Prostate gland (tissue), 2 donors: ENCODE measurements around the gene PDCD4. TPM values are rescaled to one million over a fixed set of nuclear protein-coding genes. Genes with fewer than 3 reads are reported as not detected.

Experiments used
- DNase-seq: peaks from one replicate; pipeline ENCODE4 v3.0.0-alpha.2; 2019; ENCODE audit warnings: low spot score
- H3K27ac ChIP-seq, 2 donors: fragments of 200-600 bp; sonication (generic); 2 replicates each; pipeline ENCODE4 v1.5.1; 2017 to 2019
- H3K27me3 ChIP-seq: fragments of 200-600 bp; sonication (generic); replicated peaks from 2 replicates; pipeline ENCODE4 v1.5.1; 2019; ENCODE audit not compliant: insufficient read depth
- H3K36me3 ChIP-seq, 2 donors: fragments of 200-600 bp; sonication (generic); 1 replicate in 1 of 2; 2 replicates in 1 of 2; pipeline versions ENCODE4 v1.5.1 to v1.8.1; 2017 to 2019
- H3K4me1 ChIP-seq: fragments of 200-600 bp; sonication (generic); replicated peaks from 2 replicates; pipeline ENCODE4 v1.5.1; 2019
- H3K4me3 ChIP-seq, 2 donors: fragments of 200-600 bp; sonication (generic); 2 replicates each; pipeline ENCODE4 v1.5.1; 2017 to 2019
- H3K9me3 ChIP-seq: fragments of 200-600 bp; sonication (generic); 2 replicates; pipeline ENCODE4 v1.5.1; 2017
- POLR2A ChIP-seq: fragments of 450-650 bp; IDR thresholded peaks from one replicate; pipeline ENCODE4 v1.6.1; 2016; ENCODE audit warnings: antibody characterized with exemption, mild to moderate bottlenecking
- POLR2AphosphoS5 ChIP-seq: sonication (generic); formaldehyde crosslinking; IDR thresholded peaks from one replicate; pipeline ENCODE4 v1.6.1; 2017; ENCODE audit warnings: antibody characterized with exemption
- WGBS: methylation state at CpG from one replicate; pipeline ENCODE4 v1.1.5; 2018; 5-methylcytosine and 5-hydroxymethylcytosine counted together
- intact Hi-C: fragments of 100-400 bp; cut with DNase I; formaldehyde crosslinking; loops from one replicate; pipeline ENCODE4 v1.14.2; 2022
- total RNA-seq, 2 donors: library from RNA; depleted of rRNA; stranded (reverse); fragments of >200 nt; gene quantifications; one replicate each; pipeline ENCODE4 v1.1.0, GENCODE V29; 2016
- TF ChIP-seq, protein P1 (sequence below), 4 experiments: fragments of 200-600 bp in 2 of 4; fragments of 450-650 bp in 2 of 4; sonication (generic) in 2 of 4; IDR thresholded peaks; 1 replicate in 3 of 4; 2 replicates in 1 of 4; pipeline ENCODE4 v1.5.1; 2016 to 2019; ENCODE audit warnings: antibody characterized with exemption in 4 of 4, mild to moderate bottlenecking in 2 of 4, moderate library complexity in 2 of 4

PDCD4 gene
- total RNA-seq, 2 donors from 2014 or later: 104 to 120 TPM

DNA sequence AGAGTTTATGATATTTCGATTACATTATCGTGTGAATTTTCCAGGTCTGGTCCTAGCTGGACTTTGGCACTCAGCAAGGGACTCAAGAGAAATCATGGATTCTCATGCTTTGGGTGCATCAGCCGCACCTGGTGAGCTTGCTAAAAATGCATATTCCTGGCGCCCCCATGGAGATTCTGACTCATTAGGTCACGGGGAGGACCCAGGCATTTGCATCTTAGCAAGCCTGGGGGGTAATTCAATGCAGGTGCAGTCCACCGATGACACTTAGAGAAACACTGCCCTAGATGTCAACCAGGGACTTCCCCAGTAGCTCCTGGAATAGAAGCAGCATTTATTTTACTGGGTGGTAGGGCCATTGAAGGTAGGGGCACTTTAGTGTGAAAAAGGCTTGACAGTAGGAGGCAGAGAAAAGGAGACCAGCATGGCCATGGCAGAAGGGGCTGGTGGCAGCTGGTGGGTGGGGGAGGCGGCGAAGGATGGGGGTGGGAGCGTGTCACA is 29.9 kb upstream of the PDCD4 start:
- intact Hi-C loops: no loop called here
- Histone ChIP-seq H3K9me3 (no peaks in the 10 kb centered on the region), H3K27ac (peak overlapping the region in 1 of 2 donors; percentile 25), H3K4me1 (peaks cover 28% of the 10 kb centered on the region), H3K27me3 (no peaks in the 10 kb centered on the region), H3K4me3 (no peak overlapping the region), H3K36me3 (no peaks in the 10 kb centered on the region)
- TF ChIP-seq POLR2A: no peak
- TF ChIP-seq, protein P1, sequence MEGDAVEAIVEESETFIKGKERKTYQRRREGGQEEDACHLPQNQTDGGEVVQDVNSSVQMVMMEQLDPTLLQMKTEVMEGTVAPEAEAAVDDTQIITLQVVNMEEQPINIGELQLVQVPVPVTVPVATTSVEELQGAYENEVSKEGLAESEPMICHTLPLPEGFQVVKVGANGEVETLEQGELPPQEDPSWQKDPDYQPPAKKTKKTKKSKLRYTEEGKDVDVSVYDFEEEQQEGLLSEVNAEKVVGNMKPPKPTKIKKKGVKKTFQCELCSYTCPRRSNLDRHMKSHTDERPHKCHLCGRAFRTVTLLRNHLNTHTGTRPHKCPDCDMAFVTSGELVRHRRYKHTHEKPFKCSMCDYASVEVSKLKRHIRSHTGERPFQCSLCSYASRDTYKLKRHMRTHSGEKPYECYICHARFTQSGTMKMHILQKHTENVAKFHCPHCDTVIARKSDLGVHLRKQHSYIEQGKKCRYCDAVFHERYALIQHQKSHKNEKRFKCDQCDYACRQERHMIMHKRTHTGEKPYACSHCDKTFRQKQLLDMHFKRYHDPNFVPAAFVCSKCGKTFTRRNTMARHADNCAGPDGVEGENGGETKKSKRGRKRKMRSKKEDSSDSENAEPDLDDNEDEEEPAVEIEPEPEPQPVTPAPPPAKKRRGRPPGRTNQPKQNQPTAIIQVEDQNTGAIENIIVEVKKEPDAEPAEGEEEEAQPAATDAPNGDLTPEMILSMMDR (IDR thresholded peaks at IDR 0.05): no peak
- no peak for TF ChIP-seq POLR2AphosphoS5
- WGBS: 95% methylated on average over 9 of the region's 9 CpGs
- DNase-seq: no peak

DNA sequence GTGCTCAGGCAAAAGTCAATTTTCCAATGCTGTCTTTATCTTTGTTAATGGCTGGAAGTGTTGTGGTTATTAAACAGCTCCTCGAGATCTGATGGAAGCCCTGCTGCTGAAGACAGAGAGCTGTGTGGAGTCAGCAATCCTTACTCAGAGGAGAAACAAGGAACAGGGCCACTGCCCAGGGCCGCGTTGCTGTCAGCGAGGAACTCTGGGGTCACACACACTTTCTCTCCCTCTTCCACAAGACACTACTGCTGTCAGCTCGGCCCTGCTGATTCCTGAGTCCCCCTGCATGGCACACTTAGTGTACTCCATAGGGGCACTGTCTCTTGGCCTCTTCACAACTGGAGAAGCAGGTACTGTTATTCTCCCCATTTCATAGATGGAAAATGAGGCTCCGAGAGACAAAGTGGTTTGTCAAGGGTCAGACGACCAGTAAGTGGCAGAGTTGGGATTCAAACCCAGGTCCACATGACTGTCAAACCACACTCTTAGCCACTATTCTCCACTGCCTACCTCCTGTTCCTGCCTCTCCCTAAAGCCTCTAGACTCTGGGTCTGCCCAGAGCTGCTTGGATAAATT is 29.3 kb upstream of the PDCD4 start:
- WGBS: 71% methylated on average over 7 of the region's 7 CpGs
- TF ChIP-seq POLR2A (no peak), POLR2AphosphoS5 (no peak)
- TF ChIP-seq, protein P1 (IDR thresholded peaks at IDR 0.05): no peak

DNA sequence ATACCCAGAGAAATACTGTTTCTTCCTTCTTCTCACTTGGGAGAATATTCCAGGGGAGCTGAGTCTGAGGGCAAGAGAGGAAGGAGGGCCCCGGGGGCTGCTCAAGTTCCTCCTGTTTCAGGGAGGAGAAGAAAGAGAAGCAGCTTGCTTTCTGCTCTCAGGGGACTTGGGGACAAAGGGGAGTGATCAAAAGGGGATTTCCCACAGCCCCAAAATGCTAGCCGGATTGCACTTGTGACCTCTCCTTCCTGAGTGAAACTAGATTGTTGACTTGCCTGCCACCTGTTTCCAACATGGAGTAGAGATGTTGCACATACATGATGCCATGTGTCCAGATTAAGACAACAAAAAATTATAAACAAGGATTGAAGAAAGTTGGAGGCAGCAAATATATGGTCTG is 28.7 kb upstream of the PDCD4 start:
- TF ChIP-seq, protein P1 (IDR thresholded peaks at IDR 0.05): no peak
- TF ChIP-seq POLR2A (no peak), POLR2AphosphoS5 (no peak)
- WGBS: 60% methylated on average over 2 of the region's 2 CpGs
- Histone ChIP-seq H3K36me3 (no peaks in the 10 kb centered on the region), H3K27me3 (no peaks in the 10 kb centered on the region), H3K9me3 (no peaks in the 10 kb centered on the region), H3K4me1 (peaks cover 17% of the 10 kb centered on the region), H3K4me3 (no peak overlapping the region), H3K27ac (peak overlapping the region in 1 of 2 donors; percentile 25)
- intact Hi-C loops: no loop called here
- no peak for DNase-seq

More for the DNA sequence above, 29.3 kb upstream of the PDCD4 start:
- peaks cover 22% of the 10 kb centered on the region for H3K4me1 ChIP-seq
- no peaks in the 10 kb centered on the region for H3K9me3 ChIP-seq
- DNase-seq: no peak
- H3K27ac ChIP-seq: peak overlapping the region in 1 of 2 donors; percentile 25
- no peaks in the 10 kb centered on the region for H3K36me3 ChIP-seq
- H3K4me3 ChIP-seq: no peak overlapping the region
- intact Hi-C loops: no loop called here
- no peaks in the 10 kb centered on the region for H3K27me3 ChIP-seq

- Histone ChIP-seq H3K4me3 (no peak overlapping the region), H3K27me3 (no peaks in the 10 kb centered on the region), H3K4me1 (peaks cover 8% of the 10 kb centered on the region), H3K9me3 (no peaks in the 10 kb centered on the region), H3K36me3 (no peaks in the 10 kb centered on the region), H3K27ac (peak overlapping the region; percentile 83 to 85)
- 69% methylated on average over 8 of the region's 8 CpGs for WGBS
- DNase-seq: no peak
- intact Hi-C loops: no loop called here
- TF ChIP-seq POLR2A: no peak
- TF ChIP-seq POLR2AphosphoS5: no peak
These were observed 27.7 kb upstream of the PDCD4 start for GRCh38 chr10:110843796-110844616.

DNA sequence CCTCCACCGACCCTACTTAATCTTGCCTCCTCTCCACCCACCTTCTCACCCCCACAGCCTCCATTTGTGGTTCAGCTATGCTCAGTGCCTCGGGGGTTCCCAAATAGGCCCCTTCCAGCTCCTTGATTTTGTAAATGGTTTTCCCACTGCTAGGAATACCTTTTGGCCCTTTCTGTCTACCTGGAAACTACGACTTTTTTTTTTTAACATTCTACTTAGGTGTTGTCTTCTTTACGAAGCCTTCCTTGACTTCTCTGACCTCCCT is 27.2 kb upstream of the PDCD4 start:
- DNase-seq: no peak
- no peak overlapping the region for H3K4me3 ChIP-seq
- TF ChIP-seq, protein P1 (IDR thresholded peaks at IDR 0.05): no peak
- no peak for TF ChIP-seq POLR2AphosphoS5
- no peak for TF ChIP-seq POLR2A
- intact Hi-C loops: no loop called here
- H3K36me3 ChIP-seq: no peaks in the 10 kb centered on the region
- H3K27ac ChIP-seq: peak overlapping the region; percentile 83 to 85
- peaks cover 4% of the 10 kb centered on the region for H3K4me1 ChIP-seq
- WGBS: 92% methylated on average over 4 of the region's 4 CpGs
- H3K9me3 ChIP-seq: no peaks in the 10 kb centered on the region
- no peaks in the 10 kb centered on the region for H3K27me3 ChIP-seq
